MM.1S (cell line): ENCODE data around the gene PCBP4.

ENCODE experiments used
- DNase-seq: peaks from one replicate; pipeline ENCODE4 v3.0.0-alpha.2; 2015
- H2AFZ ChIP-seq: fragments of 300-600 bp; sonication (generic); 2 replicates; pipeline ENCODE4 v1.6.0; 2016; ENCODE audit warnings: antibody characterized with exemption, low read length
- H3F3A ChIP-seq: fragments of 300-600 bp; sonication (generic); 2 replicates; pipeline ENCODE4 v1.6.1; 2016; ENCODE audit warnings: mild to moderate bottlenecking, antibody characterized with exemption, low read length, moderate library complexity, mixed read lengths; ENCODE audit not compliant: insufficient read depth
- H3K27ac ChIP-seq: fragments of 300-600 bp; sonication (generic); 2 replicates; pipeline ENCODE4 v1.5.1; 2016; ENCODE audit warnings: mild to moderate bottlenecking, low read length
- H3K27me3 ChIP-seq: fragments of 300-600 bp; sonication (generic); replicated peaks from 2 replicates; pipeline ENCODE4 v1.6.0; 2016; ENCODE audit warnings: low read length; ENCODE audit not compliant: insufficient read depth
- H3K36me3 ChIP-seq: fragments of 300-600 bp; sonication (generic); replicated peaks from 2 replicates; pipeline ENCODE4 v1.6.1; 2016; ENCODE audit warnings: mild to moderate bottlenecking, low read length, mixed read lengths; ENCODE audit not compliant: insufficient read depth
- H3K4me1 ChIP-seq: fragments of 300-600 bp; sonication (generic); 2 replicates; pipeline ENCODE4 v1.6.1; 2016; ENCODE audit warnings: low read length, mixed read lengths
- H3K4me2 ChIP-seq: fragments of 300-600 bp; sonication (generic); 2 replicates; pipeline ENCODE4 v1.6.0; 2016; ENCODE audit warnings: low read depth, low read length
- H3K4me3 ChIP-seq: fragments of 300-600 bp; sonication (generic); 2 replicates; pipeline ENCODE4 v1.5.1; 2016; ENCODE audit warnings: low read length, mixed read lengths
- H3K79me2 ChIP-seq: fragments of 300-600 bp; sonication (generic); 2 replicates; pipeline ENCODE4 v1.6.1; 2016; ENCODE audit warnings: mixed run types, low read length, mixed read lengths
- H3K9ac ChIP-seq: fragments of 300-600 bp; sonication (generic); 2 replicates; pipeline ENCODE4 v1.6.1; 2016; ENCODE audit warnings: low read length, mixed read lengths
- H3K9me2 ChIP-seq: fragments of 300-600 bp; sonication (generic); replicated peaks from 2 replicates; pipeline ENCODE4 v1.6.1; 2016; ENCODE audit warnings: mild to moderate bottlenecking, low read length, mixed read lengths; ENCODE audit not compliant: insufficient read depth
- H3K9me3 ChIP-seq: fragments of 300-600 bp; sonication (generic); replicated peaks from 2 replicates; pipeline ENCODE4 v1.6.1; 2016; ENCODE audit warnings: mild to moderate bottlenecking, low read length, mixed read lengths; ENCODE audit not compliant: insufficient read depth
- H4K20me1 ChIP-seq: fragments of 300-600 bp; sonication (generic); 2 replicates; pipeline ENCODE4 v1.6.1; 2016; ENCODE audit warnings: mild to moderate bottlenecking, low read length, moderate library complexity, mixed read lengths; ENCODE audit not compliant: insufficient read depth
- EZH2 ChIP-seq: fragments of 300-600 bp; sonication (generic); optimal IDR thresholded peaks from 2 replicates; pipeline ENCODE3; 2017; ENCODE audit warnings: low read depth, mild to moderate bottlenecking, antibody characterized with exemption, low read length, mixed read lengths
- EZH2phosphoT487 ChIP-seq: fragments of 300-600 bp; sonication (generic); IDR thresholded peaks from 2 replicates; pipeline ENCODE4 v1.6.1; 2018; ENCODE audit warnings: antibody characterized with exemption, low read length
- TF ChIP-seq, protein P1 (sequence below): fragments of 300-600 bp; sonication (generic); IDR thresholded peaks from 2 replicates; pipeline ENCODE4 v1.5.1; 2016; ENCODE audit warnings: antibody characterized with exemption, low read length, mixed read lengths

Gene PCBP4

DNA sequence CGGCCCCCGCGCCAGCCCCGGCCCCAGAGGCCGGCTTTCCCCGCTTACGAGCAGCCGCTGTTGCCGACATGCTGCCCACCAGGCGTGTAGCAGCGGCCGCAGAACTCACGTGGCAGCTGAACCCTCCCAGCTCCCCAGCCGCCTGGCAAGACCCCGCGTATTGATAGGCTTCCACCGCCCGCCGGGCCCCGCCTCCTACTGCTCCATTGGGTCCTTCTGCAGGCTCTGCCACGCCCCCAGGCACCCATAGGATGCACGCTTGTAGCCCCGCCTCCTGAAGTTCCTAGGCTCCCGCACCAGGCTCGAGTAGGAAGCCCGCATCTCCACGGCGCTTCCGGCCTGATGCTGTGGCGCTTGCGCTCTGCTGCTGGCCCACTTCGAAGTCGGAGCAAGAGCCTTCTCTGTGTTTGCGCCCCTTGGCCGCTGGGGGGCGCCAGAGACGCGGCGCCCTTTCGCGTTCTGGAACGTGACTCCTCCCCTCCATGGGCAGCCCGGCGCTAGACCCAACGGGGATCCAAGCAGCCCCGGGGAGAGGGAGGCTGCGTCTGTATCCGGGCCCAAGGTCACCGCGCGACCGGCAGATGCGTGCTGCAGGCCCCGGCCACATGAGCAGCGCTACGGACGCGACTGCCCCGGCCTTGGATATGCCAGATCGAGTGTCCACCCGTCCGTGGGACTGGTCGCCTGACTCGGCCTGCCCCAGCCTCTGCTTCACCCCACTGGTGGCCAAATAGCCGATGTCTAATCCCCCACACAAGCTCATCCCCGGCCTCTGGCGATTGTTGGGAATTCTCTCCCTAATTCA lies 25.3 kb downstream of the PCBP4 start, which contains the start of the genes PARP3 and RRP9:
Gene PARP3 (plus strand): TSS at position 566 of the 805 bp plus-strand sequence. CDS start 993 bp downstream, outside the sequence.
Gene RRP9 (minus strand): TSS at position 107 of the 805 bp plus-strand sequence. CDS start 37 bp downstream, at position 70.
- no peaks in the 10 kb centered on the region for H3K36me3 ChIP-seq
- DNase-seq = peak; percentile 100
- H3K4me1 ChIP-seq = peaks cover 15% of the 10 kb centered on the region
- H3K27ac ChIP-seq = peak within 1 kb of the TSS; percentile 75
- 0 out of 2 replicates have a peak, but pooled peaks cover 2% of the 10 kb centered on the region for H4K20me1 ChIP-seq
- H3K27me3 ChIP-seq = no peaks in the 10 kb centered on the region
- H3K79me2 ChIP-seq = peaks cover 44% of the 10 kb centered on the region
- no peaks in the 10 kb centered on the region for H3F3A ChIP-seq
- peak within 1 kb of the TSS; percentile 67 for H2AFZ ChIP-seq
- H3K9me2 ChIP-seq = no peaks in the 10 kb centered on the region
- peak within 1 kb of the TSS; percentile 83 for H3K4me3 ChIP-seq
- TF ChIP-seq, protein P1, sequence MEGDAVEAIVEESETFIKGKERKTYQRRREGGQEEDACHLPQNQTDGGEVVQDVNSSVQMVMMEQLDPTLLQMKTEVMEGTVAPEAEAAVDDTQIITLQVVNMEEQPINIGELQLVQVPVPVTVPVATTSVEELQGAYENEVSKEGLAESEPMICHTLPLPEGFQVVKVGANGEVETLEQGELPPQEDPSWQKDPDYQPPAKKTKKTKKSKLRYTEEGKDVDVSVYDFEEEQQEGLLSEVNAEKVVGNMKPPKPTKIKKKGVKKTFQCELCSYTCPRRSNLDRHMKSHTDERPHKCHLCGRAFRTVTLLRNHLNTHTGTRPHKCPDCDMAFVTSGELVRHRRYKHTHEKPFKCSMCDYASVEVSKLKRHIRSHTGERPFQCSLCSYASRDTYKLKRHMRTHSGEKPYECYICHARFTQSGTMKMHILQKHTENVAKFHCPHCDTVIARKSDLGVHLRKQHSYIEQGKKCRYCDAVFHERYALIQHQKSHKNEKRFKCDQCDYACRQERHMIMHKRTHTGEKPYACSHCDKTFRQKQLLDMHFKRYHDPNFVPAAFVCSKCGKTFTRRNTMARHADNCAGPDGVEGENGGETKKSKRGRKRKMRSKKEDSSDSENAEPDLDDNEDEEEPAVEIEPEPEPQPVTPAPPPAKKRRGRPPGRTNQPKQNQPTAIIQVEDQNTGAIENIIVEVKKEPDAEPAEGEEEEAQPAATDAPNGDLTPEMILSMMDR = peak; percentile 98
- TF ChIP-seq EZH2phosphoT487 (no peak), EZH2 (no peak)
- peak within 1 kb of the TSS; percentile 95 for H3K4me2 ChIP-seq
- peak within 1 kb of the TSS; percentile 91 for H3K9ac ChIP-seq
- no peaks in the 10 kb centered on the region for H3K9me3 ChIP-seq

GRCh38 chr3:51941463-51941797 lies 25.8 kb downstream of the PCBP4 start:
- H3K27me3 ChIP-seq = no peaks in the 10 kb centered on the region
- H3K9me3 ChIP-seq = no peaks in the 10 kb centered on the region
- H3K4me1 ChIP-seq = peaks cover 15% of the 10 kb centered on the region
- H3F3A ChIP-seq = no peaks in the 10 kb centered on the region
- no peak overlapping the region; the same call in 1 of the 2 replicates for H3K27ac ChIP-seq
- H3K9me2 ChIP-seq = no peaks in the 10 kb centered on the region
- H4K20me1 ChIP-seq = 0 out of 2 replicates have a peak, but pooled peaks cover 2% of the 10 kb centered on the region
- peak overlapping the region; percentile 95 for H3K4me2 ChIP-seq
- H2AFZ ChIP-seq = peak overlapping the region; percentile 54
- no peak for DNase-seq
- TF ChIP-seq, protein P1 = no peak
- no peak for TF ChIP-seq EZH2
- TF ChIP-seq EZH2phosphoT487 = no peak
- H3K36me3 ChIP-seq = peaks cover under 1% of the 10 kb centered on the region; the same call in 1 of the 2 replicates
- H3K79me2 ChIP-seq = peaks cover 44% of the 10 kb centered on the region
- H3K4me3 ChIP-seq = peak overlapping the region; percentile 83
- H3K9ac ChIP-seq = peak overlapping the region; percentile 80

DNA sequence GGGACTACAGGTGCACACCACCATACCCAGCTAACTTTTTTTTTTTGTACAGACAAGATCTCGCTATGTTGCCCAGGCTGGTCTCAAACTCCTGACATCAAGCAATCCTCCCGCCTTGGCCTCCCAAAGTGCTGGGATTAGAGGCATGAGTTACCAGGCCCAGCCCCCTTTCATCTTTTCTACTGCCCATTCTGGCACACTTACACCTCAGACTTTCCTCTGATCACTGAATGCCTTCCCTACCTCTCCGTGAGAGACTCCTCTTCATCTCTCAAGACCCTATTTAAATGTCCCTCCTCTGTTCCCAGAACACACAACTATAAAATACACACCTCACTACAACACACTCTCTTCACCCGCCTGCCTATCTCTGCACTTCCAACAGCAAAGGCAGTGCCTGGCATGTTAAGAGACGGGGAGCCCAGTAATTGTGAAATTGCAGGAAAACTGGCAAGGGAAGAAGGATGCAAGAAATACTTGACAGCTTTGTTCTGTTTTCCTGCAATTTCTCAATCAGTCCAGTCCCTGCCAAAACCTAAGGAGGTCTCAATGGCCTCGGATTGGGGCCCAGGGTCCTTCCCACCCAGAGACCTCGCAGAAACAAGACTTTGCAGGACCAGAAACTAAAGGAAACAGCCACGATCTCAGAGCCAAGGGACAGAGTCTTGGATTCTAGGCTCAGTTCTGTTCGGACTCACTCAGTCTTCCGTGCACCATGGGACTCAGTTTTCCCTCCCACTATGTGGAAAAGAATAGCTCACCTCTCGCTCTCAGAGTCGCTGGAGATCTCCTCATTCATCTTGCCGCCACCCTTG lies 26.4 kb downstream of the PCBP4 start:
- Histone ChIP-seq H3K4me3 (peak overlapping the region; percentile 83), H3K36me3 (peaks cover 5% of the 10 kb centered on the region; the same call in 1 of the 2 replicates), H3F3A (no peaks in the 10 kb centered on the region), H3K27ac (no peak overlapping the region), H3K27me3 (no peaks in the 10 kb centered on the region), H4K20me1 (0 out of 2 replicates have a peak, but pooled peaks cover 2% of the 10 kb centered on the region), H3K4me2 (peak overlapping the region; percentile 95), H3K9ac (peak overlapping the region; percentile 80), H3K79me2 (peaks cover 44% of the 10 kb centered on the region), H2AFZ (peak overlapping the region; percentile 54), H3K9me2 (no peaks in the 10 kb centered on the region), H3K9me3 (no peaks in the 10 kb centered on the region), H3K4me1 (peaks cover 15% of the 10 kb centered on the region)
- no peak for DNase-seq
- TF ChIP-seq, protein P1 = no peak
- TF ChIP-seq EZH2 (no peak), EZH2phosphoT487 (no peak)
